ENCODE measurements around the gene C3orf52.
"Not testable (repeated sequence)": the region's sequence is repeated elsewhere in the genome, so short reads cannot be mapped to it uniquely, and the experiment has no call there.

Gene C3orf52

GRCh38 chr3:112086076-112086854 lies at the start of gene C3orf52:
C3orf52 (plus strand) TSS chr3:112086389; CDS start chr3:112086408, 19 bp downstream.
- DNase-seq, result no peak

GRCh38 chr3:112037194-112037593 lies 49.0 kb upstream of the C3orf52 start:
- DNase-seq, result not testable (repeated sequence)

- peak; percentile 7 for DNase-seq
Observed at GRCh38 chr3:112038863-112039262, 47.3 kb upstream of the C3orf52 start.

DNA sequence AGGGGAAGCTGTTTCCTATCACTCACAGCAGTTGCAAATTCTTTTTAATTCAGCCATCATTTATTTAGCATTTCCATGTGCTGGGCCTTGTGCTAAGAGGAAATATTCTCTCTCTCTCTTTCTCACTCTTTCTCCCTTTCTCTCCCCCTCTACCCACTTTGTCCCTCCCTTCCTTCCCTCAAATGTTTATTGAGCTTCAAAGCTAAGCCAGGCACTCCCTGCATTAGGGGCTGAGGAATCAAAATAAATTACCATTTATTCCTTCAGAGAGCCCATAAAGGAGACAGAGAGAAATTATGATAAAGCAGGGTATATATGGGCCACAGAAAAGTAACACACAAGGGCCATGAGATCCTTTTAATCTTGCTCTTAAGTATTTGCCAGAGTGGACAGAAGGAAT lies 44.9 kb upstream of the C3orf52 start:
- DNase-seq, result no peak

GRCh38 chr3:112042842-112043280 lies 43.3 kb upstream of the C3orf52 start:
- DNase-seq, result peak; percentile 59

DNA sequence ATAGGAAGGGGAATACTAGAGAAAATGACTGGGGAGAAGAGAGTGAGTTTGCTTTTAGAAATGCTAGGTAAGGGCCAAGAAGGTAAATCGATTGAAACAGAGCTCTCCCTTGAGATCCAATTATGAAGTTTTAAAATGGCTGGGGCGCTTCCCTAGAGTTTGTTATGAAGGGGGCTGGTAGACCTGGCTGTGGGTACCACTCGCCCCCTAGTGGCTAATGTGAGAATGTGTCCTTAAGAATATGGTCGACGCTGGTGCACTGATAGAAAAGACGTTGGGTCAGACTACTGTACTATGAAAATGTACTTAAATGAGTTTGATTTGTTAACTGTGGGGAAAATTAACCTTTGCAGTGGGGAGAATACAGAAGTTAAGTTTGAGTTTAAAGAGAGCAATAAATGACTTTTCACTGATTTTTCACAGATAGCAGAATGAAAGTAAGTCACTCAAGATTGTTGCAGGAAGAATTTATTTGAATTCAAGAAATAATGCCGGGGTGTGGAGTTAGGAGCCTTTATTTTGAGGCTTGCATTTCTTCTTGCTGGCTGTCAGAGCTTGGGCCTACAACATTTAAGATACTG lies 42.5 kb upstream of the C3orf52 start:
- no peak for DNase-seq

- DNase-seq, result no peak
Observed at GRCh38 chr3:112046599-112046998, 39.6 kb upstream of the C3orf52 start.

DNA sequence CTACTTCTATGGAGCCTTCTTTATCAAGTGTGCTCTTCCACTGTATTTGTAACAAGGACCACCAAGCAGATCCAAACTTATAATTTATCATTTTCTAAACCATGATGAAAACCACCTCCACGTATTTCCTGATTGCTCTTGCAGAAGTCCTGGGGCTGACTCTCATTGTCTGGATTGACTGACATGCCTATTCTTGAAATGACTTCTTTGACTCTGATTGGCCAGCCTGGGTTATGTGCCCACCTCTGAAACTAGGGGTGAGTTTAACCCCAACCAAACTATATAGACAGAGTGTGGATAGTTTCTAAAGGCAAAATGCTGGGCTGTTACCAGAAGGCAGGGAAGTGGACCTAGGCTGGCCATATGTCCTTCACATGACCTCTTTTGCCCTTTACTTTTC lies 38.9 kb upstream of the C3orf52 start:
- DNase-seq, result no peak

- DNase-seq, result no peak
Observed at GRCh38 chr3:112048911-112049310, 37.3 kb upstream of the C3orf52 start.

DNA sequence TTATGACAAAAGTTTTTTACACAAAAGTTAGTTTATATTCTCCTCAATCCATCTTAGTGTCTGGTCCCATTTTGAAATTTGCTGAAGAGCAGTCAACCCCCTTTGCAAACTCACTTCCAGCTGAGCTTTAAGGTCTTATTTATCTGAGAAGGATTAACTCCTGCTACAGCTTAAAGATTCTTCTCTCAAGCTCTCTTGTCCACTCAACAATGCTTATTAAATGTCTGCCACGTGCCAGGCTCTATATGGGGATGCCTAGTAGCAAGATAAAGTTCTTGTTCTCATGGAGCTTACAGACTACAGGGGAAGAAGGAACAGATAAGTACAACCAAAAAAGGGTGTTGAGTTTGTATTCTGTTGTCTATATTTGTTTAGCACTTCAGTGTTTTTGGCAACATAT lies 33.0 kb upstream of the C3orf52 start:
- DNase-seq, result no peak

- DNase-seq, result no peak
Observed at GRCh38 chr3:112056451-112056929, 29.7 kb upstream of the C3orf52 start.

- no peak for DNase-seq
Observed at GRCh38 chr3:112059497-112059896, 26.7 kb upstream of the C3orf52 start.

DNA sequence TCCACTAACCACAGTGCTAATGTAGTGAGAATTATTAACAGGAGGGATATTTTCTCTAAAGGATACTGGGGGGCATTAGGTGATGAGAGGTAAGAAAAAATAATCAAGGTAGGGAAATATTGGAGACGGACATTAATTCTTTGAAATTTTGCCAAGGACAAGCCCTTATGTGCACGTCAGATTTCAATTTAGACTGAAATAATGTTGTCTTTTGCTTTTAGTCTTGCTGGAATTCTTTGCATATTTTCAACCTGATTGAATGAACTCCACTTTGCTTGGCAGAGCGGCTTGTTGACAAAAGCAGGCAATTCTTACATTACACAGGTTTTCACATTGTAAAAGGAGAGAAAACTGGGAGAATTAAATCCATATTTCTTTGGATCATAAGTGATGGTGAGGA lies 25.0 kb upstream of the C3orf52 start:
- no peak for DNase-seq

- not testable (repeated sequence) for DNase-seq
Observed at GRCh38 chr3:112072387-112073060, 13.7 kb upstream of the C3orf52 start.

DNA sequence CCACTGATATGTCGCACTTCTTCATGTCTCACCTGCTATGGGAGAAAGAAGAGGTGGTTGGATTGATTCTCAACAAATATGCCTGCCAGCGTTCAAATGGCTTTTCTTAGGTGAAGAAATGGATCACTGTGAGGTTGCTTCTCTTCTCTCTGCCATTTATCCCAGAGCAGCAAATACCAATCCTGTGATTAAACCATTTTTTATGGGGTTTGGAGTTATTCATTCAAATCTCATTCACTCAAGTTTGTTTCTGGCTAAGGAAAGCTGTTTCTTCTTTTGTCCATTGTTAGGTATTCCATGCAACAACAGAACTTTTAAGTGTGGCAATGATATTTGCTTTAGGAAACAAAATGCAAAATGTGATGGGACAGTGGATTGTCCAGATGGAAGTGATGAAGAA lies 12.2 kb upstream of the C3orf52 start:
- no peak for DNase-seq

DNA sequence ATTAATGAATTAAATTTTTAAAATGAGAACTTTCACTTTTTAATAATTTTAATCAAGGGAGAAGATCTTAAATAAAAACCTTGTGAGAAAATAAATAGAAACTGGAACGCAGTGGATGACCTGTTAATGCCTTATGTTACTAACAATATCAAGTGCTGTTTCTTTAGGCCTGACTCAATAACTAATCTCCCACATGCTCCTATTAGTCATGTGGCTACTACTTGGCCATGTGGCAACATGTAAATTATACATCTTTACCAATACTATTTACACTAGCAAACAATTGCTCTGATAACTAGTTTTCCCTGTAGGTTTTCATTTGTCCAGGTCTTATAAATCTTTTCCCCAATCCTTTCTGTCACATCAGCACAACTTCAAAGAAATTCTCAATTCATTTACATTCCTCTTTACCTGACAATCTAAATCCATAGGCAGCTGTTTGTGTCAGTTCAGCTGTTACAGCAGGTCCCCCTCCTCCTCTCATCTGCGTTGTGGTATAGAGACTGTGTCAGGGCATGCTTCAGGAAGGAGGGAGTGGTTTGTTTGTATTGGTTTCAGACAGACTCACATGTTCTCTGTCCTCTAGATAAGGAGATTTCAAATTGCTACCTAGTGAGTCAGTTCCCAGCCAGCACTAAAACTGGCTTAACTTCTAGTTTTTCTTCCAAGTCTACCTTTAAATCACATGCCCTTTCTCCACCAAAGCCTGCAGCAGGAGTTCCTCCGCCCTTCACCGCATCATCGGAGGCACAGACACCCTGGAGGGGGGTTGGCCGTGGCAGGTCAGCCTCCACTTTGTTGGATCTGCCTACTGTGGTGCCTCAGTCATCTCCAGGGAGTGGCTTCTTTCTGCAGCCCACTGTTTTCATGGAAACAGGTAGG lies 11.3 kb upstream of the C3orf52 start:
- no peak for DNase-seq

DNA sequence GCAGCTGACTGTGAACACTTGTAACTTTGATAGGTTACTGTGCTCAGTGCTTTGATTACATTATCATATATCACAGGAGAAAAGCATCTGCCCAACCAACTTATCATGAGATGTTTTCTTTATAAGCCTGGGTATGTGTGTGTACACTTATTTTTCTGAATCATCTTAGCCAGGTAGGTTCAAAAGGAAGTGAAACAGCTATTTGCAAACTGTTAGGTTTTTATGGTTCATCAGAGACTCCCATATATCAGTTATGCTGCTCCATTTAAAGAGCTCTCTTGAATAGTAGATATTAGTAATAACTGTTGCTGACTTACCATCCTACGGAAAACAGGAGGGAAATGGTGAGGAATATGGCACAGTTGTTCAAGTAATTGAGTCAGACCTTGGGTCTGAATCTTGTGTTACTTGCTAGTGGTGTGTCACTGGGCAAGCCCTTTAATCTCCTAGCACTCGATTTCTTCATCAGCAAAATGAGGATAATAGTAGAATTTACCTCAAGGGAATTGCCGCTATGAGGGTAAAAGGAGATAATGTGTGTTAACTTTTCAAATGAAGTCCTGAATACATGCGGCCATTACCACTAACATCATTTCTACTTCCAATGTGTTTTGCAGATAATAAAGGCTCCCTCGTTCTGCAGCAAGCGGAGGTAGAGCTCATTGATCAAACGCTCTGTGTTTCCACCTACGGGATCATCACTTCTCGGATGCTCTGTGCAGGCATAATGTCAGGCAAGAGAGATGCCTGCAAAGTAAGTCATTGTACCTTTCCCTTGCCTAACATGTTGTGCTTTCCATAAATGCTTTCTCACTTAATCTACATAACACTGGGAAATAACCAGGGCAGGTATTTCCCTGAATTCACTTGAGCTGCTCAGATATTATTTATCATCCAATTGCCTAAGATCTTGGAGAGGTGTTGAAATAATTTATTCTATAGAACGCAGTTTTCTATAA lies 7.8 kb upstream of the C3orf52 start:
- DNase-seq, result no peak

- no peak for DNase-seq
Observed at GRCh38 chr3:112083239-112083638, 3.0 kb upstream of the C3orf52 start.

GRCh38 chr3:112084980-112085705 lies 1.0 kb upstream of the C3orf52 start:
- no peak for DNase-seq

DNA sequence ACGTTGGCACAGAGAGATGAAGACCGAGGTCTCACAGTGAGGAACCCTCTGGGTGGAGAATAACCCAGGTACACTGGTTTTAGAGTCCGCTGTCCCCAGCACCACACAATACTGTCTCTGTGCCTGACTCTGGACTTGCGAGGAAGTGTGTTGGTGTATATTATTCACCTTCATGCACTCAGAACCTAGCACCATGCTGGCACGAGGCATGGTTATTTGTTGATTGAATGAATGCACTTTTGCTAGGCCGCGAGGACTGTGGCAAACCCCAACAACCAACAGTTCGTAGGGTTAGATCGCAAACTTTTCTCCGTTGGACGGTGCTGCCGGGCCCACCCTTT lies 484 bp upstream of the C3orf52 start:
- no peak for DNase-seq

All from NCI-H1048 (cell line).